GM20431 (cell line): ENCODE results near the gene RAB10.

Experiments used
- in situ Hi-C: fragments of 300-500 bp; cut with MseI, MboI; formaldehyde crosslinking; loops from one replicate; pipeline ENCODE4 v1.15.0; 2020; ENCODE audit warnings: low sequenced_read_pairs; ENCODE audit not compliant: unreplicated experiment

The RAB10 gene

DNA sequence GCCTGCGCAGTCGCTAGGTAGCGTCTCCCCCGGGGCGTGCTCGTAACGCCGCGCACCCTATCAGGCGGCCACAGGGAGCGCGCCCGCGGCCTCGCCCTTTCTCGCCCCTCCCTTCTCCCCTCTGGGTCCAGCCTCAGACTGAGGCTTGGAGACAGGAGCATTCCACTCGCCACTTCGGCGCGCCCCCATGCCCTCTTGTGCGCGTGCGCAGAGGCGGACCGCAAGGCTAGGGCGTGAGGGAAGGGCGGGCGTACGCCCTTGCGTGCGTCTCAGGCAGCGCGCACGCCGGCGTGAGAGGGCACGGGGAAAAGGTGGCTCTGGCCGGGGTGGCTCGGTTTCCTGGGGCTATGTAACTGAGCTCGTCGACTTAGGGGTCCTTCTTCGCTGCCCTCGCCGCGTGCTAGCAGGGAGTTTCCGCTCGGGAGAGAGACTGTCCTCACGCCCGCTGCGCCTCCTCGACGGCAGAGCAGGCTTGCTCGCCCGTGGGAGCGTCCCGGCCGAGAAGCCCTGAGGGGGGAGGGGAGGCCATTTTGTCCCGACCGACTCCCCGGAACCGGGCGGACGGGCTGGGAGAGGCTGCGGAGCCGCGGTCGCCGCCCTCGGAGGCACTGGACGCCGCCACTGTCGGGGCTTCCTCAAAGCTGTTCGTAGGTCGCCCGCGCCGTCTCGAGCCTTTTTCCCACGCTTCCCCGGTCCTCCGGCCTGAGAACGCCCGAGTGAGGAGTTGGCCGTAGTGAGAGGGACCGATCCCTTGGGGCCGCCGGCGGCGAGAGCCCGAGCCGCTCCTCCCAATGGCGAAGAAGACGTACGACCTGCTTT is at the start of gene RAB10:
Gene RAB10, plus strand, starts transcription at position 267 of the 819 bp plus-strand sequence. Its CDS starts 525 bp downstream, at position 792.
- in situ Hi-C loops, result no loop called here

GRCh38 chr2:25988134-25988533 is 45.8 kb upstream of the RAB10 start:
- in situ Hi-C loops, result no loop called here

DNA sequence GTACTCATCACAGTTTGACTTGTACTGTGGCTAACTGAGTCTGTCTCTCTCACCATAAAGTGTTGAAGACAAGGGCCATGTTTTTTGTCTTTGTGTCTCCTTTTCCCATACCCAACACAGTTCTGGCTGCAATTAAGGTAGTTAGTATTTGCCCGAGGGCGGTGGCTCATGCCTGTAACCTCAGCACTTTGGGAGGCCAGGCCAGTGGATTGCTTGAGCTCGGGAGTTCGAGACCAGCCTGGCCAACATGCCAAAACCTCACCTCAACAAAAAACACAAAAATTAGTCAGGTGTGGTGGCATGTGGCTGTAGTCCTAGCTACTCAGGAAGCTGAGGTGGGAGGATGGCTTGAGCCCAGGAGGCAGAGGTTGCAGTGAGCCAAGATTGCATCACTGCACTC is 44.7 kb upstream of the RAB10 start:
- in situ Hi-C loops, result no loop called here

DNA sequence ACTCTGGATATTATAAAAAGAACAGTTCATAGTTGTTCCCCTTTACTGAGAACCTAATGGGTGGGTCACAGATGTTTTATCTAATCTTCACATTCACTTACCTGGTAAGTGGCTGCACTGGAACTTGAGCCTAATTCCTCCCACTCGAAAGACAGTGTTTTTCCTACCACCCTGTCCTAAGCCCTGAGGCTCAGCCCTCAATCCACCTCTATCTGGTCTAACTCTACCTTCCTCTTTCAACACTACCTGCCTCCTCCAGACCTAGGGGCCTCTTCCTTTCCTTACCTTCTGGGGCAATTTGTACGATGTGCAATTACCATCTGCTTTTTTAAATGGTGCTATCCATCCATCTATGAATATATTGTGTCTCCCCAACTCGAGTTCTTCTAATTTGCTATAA is 41.9 kb upstream of the RAB10 start:
- in situ Hi-C loops, result loop anchor here (10.0 kb wide), 1 partner anchor 153 kb away; no protein-coding TSS in a partner anchor

- in situ Hi-C loops, result loop anchor here (10.0 kb wide), 1 partner anchor 152 kb away; no protein-coding TSS in a partner anchor
These were observed 41.3 kb upstream of the RAB10 start for GRCh38 chr2:25992556-25992955.

DNA sequence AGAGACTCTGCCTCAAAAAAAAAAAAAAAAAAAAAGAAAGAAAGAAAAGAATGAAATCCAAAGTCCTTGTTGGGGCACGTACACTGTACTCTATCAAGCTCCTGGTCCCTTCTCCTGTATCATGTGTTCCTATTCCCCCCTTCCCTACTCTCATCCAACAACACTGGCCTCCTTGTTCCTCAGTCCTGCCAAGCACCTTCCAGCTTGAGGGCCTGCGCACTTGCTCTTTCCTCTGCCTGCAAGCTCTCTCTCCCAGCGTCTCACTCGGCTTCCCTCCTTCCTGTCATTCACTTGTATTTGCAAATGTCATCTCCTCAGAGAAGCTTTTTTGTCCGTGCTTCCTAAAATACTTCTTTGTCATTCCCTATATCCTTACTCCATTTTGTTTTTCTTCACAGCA is 40.8 kb upstream of the RAB10 start:
- in situ Hi-C loops, result loop anchor here (10.0 kb wide), 1 partner anchor 152 kb away; no protein-coding TSS in a partner anchor

DNA sequence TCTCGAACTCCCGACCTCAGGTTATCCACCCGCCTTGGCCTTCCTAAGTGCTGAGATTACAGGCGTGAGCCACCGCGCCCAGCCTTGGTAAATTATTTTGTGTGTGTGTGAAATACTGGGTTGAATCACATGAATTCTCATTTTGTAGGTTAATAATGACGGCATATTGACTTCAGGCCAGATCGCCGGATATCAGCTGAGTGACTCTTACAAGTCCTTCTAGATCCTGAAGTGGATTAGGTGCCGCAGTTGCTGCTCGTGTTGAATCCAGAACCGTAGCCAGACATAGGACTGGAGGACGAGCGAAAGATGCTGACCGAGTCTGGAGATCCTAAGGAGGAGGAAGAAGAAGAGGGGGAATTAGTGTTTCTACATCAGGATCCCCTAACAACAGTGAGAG is 39.4 kb upstream of the RAB10 start:
- in situ Hi-C loops, result loop anchor here (10.0 kb wide), 1 partner anchor 150 kb away; no protein-coding TSS in a partner anchor

GRCh38 chr2:25996844-25997243 is 37.0 kb upstream of the RAB10 start:
- in situ Hi-C loops, result loop anchor here (10.0 kb wide), 1 partner anchor 148 kb away; no protein-coding TSS in a partner anchor

- in situ Hi-C loops, result loop anchor here (10.0 kb wide), 1 partner anchor 146 kb away; no protein-coding TSS in a partner anchor
These were observed 35.0 kb upstream of the RAB10 start for GRCh38 chr2:25998816-25999383.

GRCh38 chr2:25999406-25999805 is 34.5 kb upstream of the RAB10 start:
- in situ Hi-C loops, result loop anchor here (10.0 kb wide), 1 partner anchor 145 kb away; no protein-coding TSS in a partner anchor

DNA sequence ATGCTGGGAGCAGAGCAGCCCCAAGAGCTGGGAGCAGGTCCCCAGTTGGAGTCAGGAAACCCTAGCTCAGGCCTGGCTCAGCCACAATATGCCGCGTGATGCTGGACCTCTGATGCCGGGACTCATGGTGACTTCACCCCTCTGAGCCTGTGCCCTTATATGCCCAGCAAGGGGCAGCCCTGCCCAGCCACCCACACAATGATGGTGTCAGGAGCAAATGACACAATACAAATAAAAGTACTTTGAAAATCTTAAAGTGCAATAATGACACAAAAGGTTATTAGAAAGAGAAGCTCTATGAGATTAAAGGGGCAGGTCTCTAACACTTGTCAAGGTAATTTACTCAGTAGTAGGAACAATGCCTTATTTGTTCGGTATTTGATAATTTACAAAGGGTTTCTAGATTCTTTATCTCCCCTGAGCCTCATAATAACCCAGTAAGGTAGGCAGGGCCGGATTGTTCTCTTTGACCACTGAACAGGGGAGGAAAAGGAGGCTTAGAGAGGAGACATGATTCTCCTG is 33.3 kb upstream of the RAB10 start:
- in situ Hi-C loops, result no loop called here

DNA sequence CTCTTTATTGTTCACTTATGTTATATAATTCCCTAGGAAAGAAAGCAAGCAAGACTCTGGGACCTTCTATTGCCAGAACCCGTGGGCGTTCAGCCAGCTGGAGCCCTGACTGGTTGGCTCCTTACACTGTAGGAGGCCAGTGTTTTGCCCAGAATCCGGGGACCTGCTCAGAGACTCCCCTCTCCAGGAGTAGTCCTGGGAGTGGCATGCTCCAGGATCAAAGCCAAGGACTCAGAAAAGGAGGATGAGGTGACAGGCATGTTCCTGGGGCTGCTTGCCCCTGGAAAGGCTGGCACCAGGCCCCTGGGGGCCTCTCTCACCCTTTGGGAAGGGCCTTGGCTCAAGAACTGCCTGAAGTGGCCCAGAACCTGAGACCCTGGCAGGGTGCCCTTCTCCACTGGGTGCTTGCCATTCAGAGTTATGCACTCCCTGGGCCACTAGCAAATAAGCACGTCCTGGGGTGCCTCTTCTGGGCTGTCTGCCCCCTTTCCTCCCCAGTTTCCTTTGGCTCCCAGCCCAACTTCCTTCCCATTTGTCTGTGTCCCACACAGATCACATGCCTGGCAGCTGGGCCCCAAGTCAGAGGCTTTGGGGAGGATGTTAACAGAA is 32.0 kb upstream of the RAB10 start:
- in situ Hi-C loops, result no loop called here

GRCh38 chr2:26002632-26003310 is 31.1 kb upstream of the RAB10 start:
- in situ Hi-C loops, result no loop called here

GRCh38 chr2:26008095-26008494 is 25.8 kb upstream of the RAB10 start:
- in situ Hi-C loops, result no loop called here

- in situ Hi-C loops, result no loop called here
These were observed 24.9 kb upstream of the RAB10 start for GRCh38 chr2:26008851-26009566.

- in situ Hi-C loops, result no loop called here
These were observed 24.3 kb upstream of the RAB10 start for GRCh38 chr2:26009567-26009963.

- in situ Hi-C loops, result no loop called here
These were observed 22.9 kb upstream of the RAB10 start for GRCh38 chr2:26010943-26011342.

- in situ Hi-C loops, result no loop called here
These were observed 22.3 kb upstream of the RAB10 start for GRCh38 chr2:26011609-26011989.
